ENCODE data around the gene SP5.

SP5 gene

GRCh38 chr2:170711774-170712652 lies 3.1 kb upstream of the SP5 start:
- WGBS (ENCODE audit: extremely low coverage, insufficient coverage, low lambda C conversion rate), result no CpG with 5 or more reads among the region's 51 CpGs
- H3K4me2 ChIP-seq (ENCODE audit: low read length), result peak overlapping the region; percentile 57
- H3K36me3 ChIP-seq (ENCODE audit: control insufficient read depth, insufficient read depth, low read length), result no peaks in the 10 kb centered on the region
- H3K4me1 ChIP-seq (ENCODE audit: control insufficient read depth, low read depth, low read length), result peaks cover 11% of the 10 kb centered on the region
- peak overlapping the region; percentile 27 for H3K27ac ChIP-seq (ENCODE audit: low read depth, low read length)
- no peak overlapping the region for H4K5ac ChIP-seq (ENCODE audit: low read length)
- peak overlapping the region; percentile 54 for H3K56ac ChIP-seq (ENCODE audit: low read length)
- H3K18ac ChIP-seq (ENCODE audit: low read length), result peak overlapping the region; percentile 22
- no peak overlapping the region for H2BK5ac ChIP-seq (ENCODE audit: low read length)
- peak overlapping the region; percentile 31 for H2BK120ac ChIP-seq (ENCODE audit: low read depth, low read length)
- H2BK15ac ChIP-seq (replicated peaks; ENCODE audit: low read depth), result no peak overlapping the region
- peak overlapping the region; percentile 36 for H3K9ac ChIP-seq (ENCODE audit: low read length)
- no peak overlapping the region for H4K8ac ChIP-seq (ENCODE audit: low read depth, low read length)
- DNase-seq, result peak; percentile 83
- no peaks in the 10 kb centered on the region for H3K27me3 ChIP-seq (ENCODE audit: insufficient read depth, low read length, poor library complexity)
- H2AK5ac ChIP-seq (ENCODE audit: low read length), result no peak overlapping the region
- H3K4ac ChIP-seq (ENCODE audit: low read depth, low read length), result peak overlapping the region; percentile 46
- H3K79me1 ChIP-seq (ENCODE audit: low read length), result no peaks in the 10 kb centered on the region
- H3K4me3 ChIP-seq (ENCODE audit: low read length), result no peak overlapping the region
- peaks cover 14% of the 10 kb centered on the region for H3K79me2 ChIP-seq (ENCODE audit: control insufficient read depth, insufficient read depth, low read length)
- no peak overlapping the region for H3K23ac ChIP-seq (ENCODE audit: low read length)

DNA sequence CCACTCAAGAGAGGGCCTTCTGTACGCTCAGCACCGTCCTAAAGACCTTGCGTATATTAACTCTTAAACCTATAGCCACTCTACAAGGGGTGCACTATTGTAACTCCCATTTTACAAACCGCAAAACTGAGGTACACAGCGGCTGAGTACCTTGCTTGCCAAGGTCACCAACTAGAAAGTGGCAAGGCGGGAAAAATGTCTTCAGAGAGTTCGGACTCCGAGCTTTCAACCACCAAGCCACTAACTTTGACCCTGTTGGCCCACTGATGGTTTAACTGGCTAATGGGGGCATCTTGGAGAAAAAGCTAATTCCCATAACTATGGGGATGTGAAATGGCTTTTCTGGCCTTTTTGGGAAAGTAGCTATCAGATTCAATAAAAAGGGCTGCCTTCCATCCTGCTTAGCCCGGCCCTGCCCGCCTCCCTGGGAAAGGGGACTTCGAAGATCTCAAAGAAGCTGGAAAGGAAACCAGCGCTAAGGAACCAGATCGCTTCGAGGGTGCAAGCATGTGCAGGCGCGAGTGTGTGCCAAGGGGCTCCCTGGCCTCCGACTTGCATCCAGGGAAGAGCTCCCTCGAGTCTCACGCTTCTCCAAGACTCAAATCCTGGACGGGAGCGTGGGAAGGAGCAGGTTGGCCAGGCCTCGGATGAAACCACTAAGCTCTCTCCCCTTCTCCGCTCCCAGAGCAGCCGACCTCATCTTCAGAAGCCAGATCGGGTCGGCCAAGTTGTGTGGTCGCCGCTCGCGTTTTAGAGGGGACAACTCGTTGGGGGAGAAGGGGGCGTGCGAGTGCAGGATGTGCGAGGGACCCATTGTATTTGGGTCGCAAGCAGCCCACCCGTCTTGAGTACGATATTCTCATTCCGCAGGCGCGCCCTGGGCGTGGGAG lies 2.2 kb upstream of the SP5 start:
- H3K4me2 ChIP-seq (ENCODE audit: low read length), result peak overlapping the region; percentile 91
- WGBS (ENCODE audit: extremely low coverage, insufficient coverage, low lambda C conversion rate), result no CpG with 5 or more reads among the region's 41 CpGs
- H2BK120ac ChIP-seq (ENCODE audit: low read depth, low read length), result peak overlapping the region; percentile 2
- no peak overlapping the region for H2BK15ac ChIP-seq (replicated peaks; ENCODE audit: low read depth)
- H3K36me3 ChIP-seq (ENCODE audit: control insufficient read depth, insufficient read depth, low read length), result no peaks in the 10 kb centered on the region
- H3K18ac ChIP-seq (ENCODE audit: low read length), result peak overlapping the region; percentile 86
- H4K5ac ChIP-seq (ENCODE audit: low read length), result no peak overlapping the region
- peaks cover 22% of the 10 kb centered on the region for H3K79me2 ChIP-seq (ENCODE audit: control insufficient read depth, insufficient read depth, low read length)
- H3K27me3 ChIP-seq (ENCODE audit: insufficient read depth, low read length, poor library complexity), result no peaks in the 10 kb centered on the region
- H3K56ac ChIP-seq (ENCODE audit: low read length), result peak overlapping the region; percentile 91
- H2BK5ac ChIP-seq (ENCODE audit: low read length), result peak overlapping the region; percentile 34
- no peak overlapping the region for H3K27ac ChIP-seq (ENCODE audit: low read depth, low read length)
- no peaks in the 10 kb centered on the region for H3K79me1 ChIP-seq (ENCODE audit: low read length)
- no peak overlapping the region for H4K8ac ChIP-seq (ENCODE audit: low read depth, low read length)
- H3K4me3 ChIP-seq (ENCODE audit: low read length), result peak overlapping the region; percentile 26
- peak overlapping the region; percentile 75 for H3K9ac ChIP-seq (ENCODE audit: low read length)
- peak; percentile 72 for DNase-seq
- peak overlapping the region; percentile 85 for H3K23ac ChIP-seq (ENCODE audit: low read length)
- peaks cover 8% of the 10 kb centered on the region for H3K4me1 ChIP-seq (ENCODE audit: control insufficient read depth, low read depth, low read length)
- no peak overlapping the region for H2AK5ac ChIP-seq (ENCODE audit: low read length)
- no peak overlapping the region for H3K4ac ChIP-seq (ENCODE audit: low read depth, low read length)

GRCh38 chr2:170713543-170714380 lies 1.4 kb upstream of the SP5 start:
- peak; percentile 78 for DNase-seq
- no CpG with 5 or more reads among the region's 76 CpGs for WGBS (ENCODE audit: extremely low coverage, insufficient coverage, low lambda C conversion rate)

GRCh38 chr2:170714381-170715061 lies 616 bp upstream of the SP5 start:
- peak; percentile 64 for DNase-seq
- Histone ChIP-seq H3K4me2 (ENCODE audit: low read length) (peak overlapping the region; percentile 91), H3K4me3 (ENCODE audit: low read length) (peak overlapping the region; percentile 42), H2BK120ac (ENCODE audit: low read depth, low read length) (peak overlapping the region; percentile 69), H3K4ac (ENCODE audit: low read depth, low read length) (peak overlapping the region; percentile 77), H2AK5ac (ENCODE audit: low read length) (no peak overlapping the region), H3K27ac (ENCODE audit: low read depth, low read length) (peak overlapping the region; percentile 86), H3K18ac (ENCODE audit: low read length) (peak overlapping the region; percentile 86), H3K36me3 (ENCODE audit: control insufficient read depth, insufficient read depth, low read length) (no peaks in the 10 kb centered on the region), H2BK5ac (ENCODE audit: low read length) (peak overlapping the region; percentile 38), H3K79me2 (ENCODE audit: control insufficient read depth, insufficient read depth, low read length) (peaks cover 29% of the 10 kb centered on the region), H3K9ac (ENCODE audit: low read length) (peak overlapping the region; percentile 75), H3K27me3 (ENCODE audit: insufficient read depth, low read length, poor library complexity) (no peaks in the 10 kb centered on the region), H3K4me1 (ENCODE audit: control insufficient read depth, low read depth, low read length) (peaks cover 8% of the 10 kb centered on the region), H3K79me1 (ENCODE audit: low read length) (no peaks in the 10 kb centered on the region), H4K5ac (ENCODE audit: low read length) (no peak overlapping the region), H2BK15ac (replicated peaks; ENCODE audit: low read depth) (no peak overlapping the region), H3K23ac (ENCODE audit: low read length) (no peak overlapping the region), H4K8ac (ENCODE audit: low read depth, low read length) (no peak overlapping the region), H3K56ac (ENCODE audit: low read length) (peak overlapping the region; percentile 91)
- WGBS (ENCODE audit: extremely low coverage, insufficient coverage, low lambda C conversion rate), result no CpG with 5 or more reads among the region's 59 CpGs

More at GRCh38 chr2:170713543-170714380, 1.4 kb upstream of the SP5 start:
- Histone ChIP-seq H3K9ac (ENCODE audit: low read length) (peak overlapping the region; percentile 75), H3K27me3 (ENCODE audit: insufficient read depth, low read length, poor library complexity) (no peaks in the 10 kb centered on the region), H2BK15ac (replicated peaks; ENCODE audit: low read depth) (peak overlapping the region; percentile 5), H2BK120ac (ENCODE audit: low read depth, low read length) (peak overlapping the region; percentile 54), H3K4me2 (ENCODE audit: low read length) (peak overlapping the region; percentile 91), H3K79me1 (ENCODE audit: low read length) (no peaks in the 10 kb centered on the region), H3K4ac (ENCODE audit: low read depth, low read length) (peak overlapping the region; percentile 77), H3K18ac (ENCODE audit: low read length) (peak overlapping the region; percentile 86), H4K8ac (ENCODE audit: low read depth, low read length) (no peak overlapping the region), H3K79me2 (ENCODE audit: control insufficient read depth, insufficient read depth, low read length) (peaks cover 29% of the 10 kb centered on the region), H3K27ac (ENCODE audit: low read depth, low read length) (peak overlapping the region; percentile 86), H3K4me1 (ENCODE audit: control insufficient read depth, low read depth, low read length) (peaks cover 8% of the 10 kb centered on the region), H2AK5ac (ENCODE audit: low read length) (no peak overlapping the region), H3K23ac (ENCODE audit: low read length) (peak overlapping the region; percentile 85), H4K5ac (ENCODE audit: low read length) (no peak overlapping the region), H3K4me3 (ENCODE audit: low read length) (peak overlapping the region; percentile 42), H3K56ac (ENCODE audit: low read length) (peak overlapping the region; percentile 91), H3K36me3 (ENCODE audit: control insufficient read depth, insufficient read depth, low read length) (no peaks in the 10 kb centered on the region), H2BK5ac (ENCODE audit: low read length) (peak overlapping the region; percentile 38)
